Hepatocyte (in vitro differentiated cells): ENCODE measurements around the gene MPDZ.

Source experiments
- CTCF ChIP-seq: fragments of 200-600 bp; sonication (generic); IDR thresholded peaks from 2 replicates; pipeline ENCODE4 v1.5.1; 2016; ENCODE audit warnings: antibody characterized with exemption, mild to moderate bottlenecking; ENCODE audit not compliant: poor library complexity
- EZH2 ChIP-seq: fragments of 200-600 bp; sonication (generic); IDR thresholded peaks from 2 replicates; pipeline ENCODE4 v1.6.1; 2016; ENCODE audit warnings: antibody characterized with exemption, mild to moderate bottlenecking, borderline replicate concordance

- TF ChIP-seq CTCF = no peak
- TF ChIP-seq EZH2 = no peak
These were observed 38.2 kb downstream of the MPDZ start for GRCh38 chr9:13241283-13241682.
